HEK293 (cell line): ENCODE measurements around the gene PI4KB.

Experiments used
- BCL11A ChIP-seq: fragments of 450-650 bp; formaldehyde crosslinking; IDR thresholded peaks from 2 replicates; pipeline ENCODE4 v1.5.1; 2016; ENCODE audit warnings: low read depth, missing biosample characterization, missing genetic modification characterization
- BCL11B ChIP-seq: fragments of 450-650 bp; formaldehyde crosslinking; IDR thresholded peaks from 2 replicates; pipeline ENCODE4 v1.5.1; 2016; ENCODE audit warnings: low read depth, missing biosample characterization, missing genetic modification characterization
- CTCF ChIP-seq: fragments of 450-650 bp; formaldehyde crosslinking; IDR thresholded peaks from 2 replicates; pipeline ENCODE4 v1.5.1; 2016; ENCODE audit warnings: missing biosample characterization, missing genetic modification characterization
- HOXA7 ChIP-seq: sonication (generic); formaldehyde crosslinking; IDR thresholded peaks from 2 replicates; pipeline ENCODE4 v1.8.1; 2022; ENCODE audit warnings: missing genetic modification reagents, borderline replicate concordance
- HOXC10 ChIP-seq: sonication (generic); formaldehyde crosslinking; IDR thresholded peaks from 2 replicates; pipeline ENCODE4 v1.8.1; 2023; ENCODE audit warnings: mild to moderate bottlenecking, missing genetic modification reagents
- PRDM1 ChIP-seq: fragments of 450-650 bp; formaldehyde crosslinking; IDR thresholded peaks from 2 replicates; pipeline ENCODE4; 2016; ENCODE audit warnings: missing biosample characterization, missing genetic modification characterization
- PRDM2 ChIP-seq: fragments of 450-650 bp; formaldehyde crosslinking; IDR thresholded peaks from 2 replicates; pipeline ENCODE4 v1.5.1; 2016; ENCODE audit warnings: missing biosample characterization, missing genetic modification characterization, borderline replicate concordance
- PRDM6 ChIP-seq: fragments of 450-650 bp; formaldehyde crosslinking; IDR thresholded peaks from 2 replicates; pipeline ENCODE4 v1.5.1; 2017; ENCODE audit warnings: missing biosample characterization, missing genetic modification characterization
- SP7 ChIP-seq: fragments of 450-650 bp; formaldehyde crosslinking; IDR thresholded peaks from 2 replicates; pipeline ENCODE4 v1.5.1; 2016; ENCODE audit warnings: missing biosample characterization, missing genetic modification characterization
- YY1 ChIP-seq: fragments of 450-650 bp; formaldehyde crosslinking; IDR thresholded peaks from 2 replicates; pipeline ENCODE4 v1.5.1; 2018; ENCODE audit warnings: missing biosample characterization, missing genetic modification characterization
- ZBTB10 ChIP-seq: fragments of 450-650 bp; formaldehyde crosslinking; IDR thresholded peaks from 2 replicates; pipeline ENCODE4 v1.5.1; 2016; ENCODE audit warnings: missing biosample characterization, missing genetic modification characterization
- ZBTB17 ChIP-seq: fragments of 450-650 bp; formaldehyde crosslinking; IDR thresholded peaks from 2 replicates; pipeline ENCODE4 v1.5.1; 2016; ENCODE audit warnings: missing biosample characterization, missing genetic modification characterization
- ZBTB7A ChIP-seq: fragments of 450-650 bp; formaldehyde crosslinking; IDR thresholded peaks from 2 replicates; pipeline ENCODE4 v1.5.1; 2016; ENCODE audit warnings: low read depth, missing biosample characterization, missing genetic modification characterization
- ZFP37 ChIP-seq: fragments of 450-650 bp; formaldehyde crosslinking; IDR thresholded peaks from 2 replicates; pipeline ENCODE4 v1.5.1; 2016; ENCODE audit warnings: missing biosample characterization, missing genetic modification characterization
- ZNF112 ChIP-seq: fragments of 450-650 bp; formaldehyde crosslinking; IDR thresholded peaks from 2 replicates; pipeline ENCODE4 v1.5.0; 2017; ENCODE audit warnings: missing biosample characterization, missing genetic modification characterization
- ZNF155 ChIP-seq: fragments of 450-650 bp; formaldehyde crosslinking; IDR thresholded peaks from 2 replicates; pipeline ENCODE4 v1.5.1; 2016; ENCODE audit warnings: missing biosample characterization, missing genetic modification characterization
- ZNF157 ChIP-seq: fragments of 450-650 bp; formaldehyde crosslinking; IDR thresholded peaks from 2 replicates; pipeline ENCODE4 v1.5.1; 2016; ENCODE audit warnings: missing biosample characterization, missing genetic modification characterization
- ZNF169 ChIP-seq: fragments of 450-650 bp; formaldehyde crosslinking; IDR thresholded peaks from 2 replicates; pipeline ENCODE4 v1.5.1; 2016; ENCODE audit warnings: missing biosample characterization, missing genetic modification characterization
- ZNF24 ChIP-seq: fragments of 450-650 bp; formaldehyde crosslinking; IDR thresholded peaks from 2 replicates; pipeline ENCODE4 v1.5.1; 2016; ENCODE audit warnings: missing biosample characterization, missing genetic modification characterization
- ZNF280C ChIP-seq: fragments of 450-650 bp; formaldehyde crosslinking; IDR thresholded peaks from 2 replicates; pipeline ENCODE4 v1.5.1; 2016; ENCODE audit warnings: missing biosample characterization, missing genetic modification characterization
- ZNF302 ChIP-seq: fragments of 450-650 bp; formaldehyde crosslinking; IDR thresholded peaks from 2 replicates; pipeline ENCODE4 v1.5.1; 2016; ENCODE audit warnings: missing biosample characterization, missing genetic modification characterization, low read depth
- ZNF510 ChIP-seq: fragments of 450-650 bp; formaldehyde crosslinking; IDR thresholded peaks from 2 replicates; pipeline ENCODE4 v1.5.1; 2018; ENCODE audit warnings: mild to moderate bottlenecking, missing genetic modification characterization, missing biosample characterization; ENCODE audit not compliant: insufficient replicate concordance
- ZNF549 ChIP-seq: fragments of 450-650 bp; IDR thresholded peaks from 2 replicates; pipeline ENCODE4 v1.5.1; 2018; ENCODE audit warnings: missing biosample characterization, missing genetic modification characterization, mild to moderate bottlenecking, inconsistent platforms, moderate library complexity
- ZNF785 ChIP-seq: fragments of 450-650 bp; formaldehyde crosslinking; IDR thresholded peaks from 2 replicates; pipeline ENCODE4 v1.5.1; 2016; ENCODE audit warnings: missing biosample characterization, missing genetic modification characterization
- ZSCAN23 ChIP-seq: fragments of 450-650 bp; formaldehyde crosslinking; IDR thresholded peaks from 2 replicates; pipeline ENCODE4 v1.5.1; 2016; ENCODE audit warnings: missing biosample characterization, missing genetic modification characterization

PI4KB gene

GRCh38 chr1:151281969-151282882 lies 45.0 kb downstream of the PI4KB start, which contains the start of gene ZNF687 (continued):
- TF ChIP-seq ZNF280C (no peak), ZNF112 (no peak), BCL11A (tag by site-specific recombination) (peak; percentile 53; the same call in 1 of the 2 replicates), ZSCAN23 (peak; percentile 28; the same call in 1 of the 2 replicates), PRDM6 (no peak), PRDM1 (tag by site-specific recombination) (no peak), ZNF157 (tag by site-specific recombination) (no peak), HOXA7 (CRISPR knock-in tag) (no peak), CTCF (tag by site-specific recombination) (no peak), ZNF785 (tag by site-specific recombination) (no peak), ZFP37 (peak; percentile 41; the same call in 1 of the 2 replicates), ZNF169 (tag by site-specific recombination) (no peak), SP7 (tag by site-specific recombination) (peak; percentile 26; the same call in 1 of the 2 replicates), HOXC10 (no peak), BCL11B (peak; percentile 94), PRDM2 (no peak), ZBTB10 (tag by site-specific recombination) (peak; percentile 83), ZNF549 (tag by site-specific recombination) (no peak), ZNF155 (tag by site-specific recombination) (no peak), ZBTB7A (peak; percentile 85), ZNF302 (tag by site-specific recombination) (no peak), ZNF510 (no peak), ZBTB17 (tag by site-specific recombination) (peak; percentile 97), YY1 (tag by site-specific recombination) (peak; percentile 57), ZNF24 (tag by site-specific recombination) (peak; percentile 57; the same call in 1 of the 2 replicates)
